Activated CD8-positive, alpha-beta memory T cell treated with anti-CD3 and anti-CD28 coated beads, Interleukin-2, amount 50 U/mL, for 48 hours (primary cell): Measurements from ENCODE around the gene STPG3.

Source experiments
- DNase-seq: peaks from one replicate; pipeline ENCODE4 v3.0.0-alpha.2; 2020

STPG3 gene

GRCh38 chr9:137222190-137223077 is 28.7 kb upstream of the STPG3 start, which contains the start of gene RNF208:
RNF208 (minus strand) TSS chr9:137222240; CDS start chr9:137221212, 1,028 bp downstream.
- DNase-seq = no peak

- peak; percentile 99 for DNase-seq
These were observed 27.8 kb upstream of the STPG3 start for GRCh38 chr9:137223078-137223970.

GRCh38 chr9:137224830-137225694 is 26.0 kb upstream of the STPG3 start, which contains the start of gene CYSRT1:
CYSRT1 (plus strand) TSS chr9:137225174; CDS start chr9:137225622, 448 bp downstream.
- DNase-seq = no peak

GRCh38 chr9:137225699-137226331 is 25.3 kb upstream of the STPG3 start:
- no peak for DNase-seq

- DNase-seq = no peak
These were observed 24.6 kb upstream of the STPG3 start for GRCh38 chr9:137226338-137227053.

GRCh38 chr9:137227054-137227852 is 23.8 kb upstream of the STPG3 start, which contains the start of gene RNF224:
RNF224 (plus strand) TSS chr9:137227502; CDS start chr9:137228336, 834 bp downstream.
- DNase-seq = peak; percentile 91

- DNase-seq = no peak
These were observed 23.1 kb upstream of the STPG3 start for GRCh38 chr9:137227853-137228505.

- DNase-seq = no peak
These were observed 22.5 kb upstream of the STPG3 start for GRCh38 chr9:137228506-137228967.

GRCh38 chr9:137228968-137229896 is 21.9 kb upstream of the STPG3 start:
- DNase-seq = no peak

GRCh38 chr9:137229903-137230704 is 21.0 kb upstream of the STPG3 start:
- no peak for DNase-seq

- DNase-seq = no peak
These were observed 20.2 kb upstream of the STPG3 start, which contains the start of gene SLC34A3 for GRCh38 chr9:137230705-137231371. SLC34A3 (plus strand) TSS chr9:137230901; CDS start chr9:137231703, 802 bp downstream.

- DNase-seq = no peak
These were observed 19.6 kb upstream of the STPG3 start for GRCh38 chr9:137231372-137232039.

- DNase-seq = no peak
These were observed 19.0 kb upstream of the STPG3 start for GRCh38 chr9:137232101-137232500.

- DNase-seq = no peak
These were observed 18.6 kb upstream of the STPG3 start for GRCh38 chr9:137232510-137232909.

- no peak for DNase-seq
These were observed 17.7 kb upstream of the STPG3 start for GRCh38 chr9:137233143-137233980.
